T47D (cell line): ENCODE data around the gene SUPT6H.

Source experiments
- DNase-seq, 2 experiments: peaks; one replicate each; pipeline versions ENCODE4 v3.0.0 to v3.0.0-alpha.2; 2011 to 2012; ENCODE audit warnings: low read depth in 1 of 2, low spot score in 1 of 2
- JUND ChIP-seq: IDR thresholded peaks from 2 replicates; pipeline ENCODE4 v1.6.1; 2012; ENCODE audit warnings: low read depth
- in situ Hi-C: cut with HindIII; loops from 2 replicates; pipeline ENCODE4 v1.10.0; 2016; ENCODE audit warnings: low sequenced_read_pairs, low pct_unique_long_range_greater_than_20kb

Gene SUPT6H

DNA sequence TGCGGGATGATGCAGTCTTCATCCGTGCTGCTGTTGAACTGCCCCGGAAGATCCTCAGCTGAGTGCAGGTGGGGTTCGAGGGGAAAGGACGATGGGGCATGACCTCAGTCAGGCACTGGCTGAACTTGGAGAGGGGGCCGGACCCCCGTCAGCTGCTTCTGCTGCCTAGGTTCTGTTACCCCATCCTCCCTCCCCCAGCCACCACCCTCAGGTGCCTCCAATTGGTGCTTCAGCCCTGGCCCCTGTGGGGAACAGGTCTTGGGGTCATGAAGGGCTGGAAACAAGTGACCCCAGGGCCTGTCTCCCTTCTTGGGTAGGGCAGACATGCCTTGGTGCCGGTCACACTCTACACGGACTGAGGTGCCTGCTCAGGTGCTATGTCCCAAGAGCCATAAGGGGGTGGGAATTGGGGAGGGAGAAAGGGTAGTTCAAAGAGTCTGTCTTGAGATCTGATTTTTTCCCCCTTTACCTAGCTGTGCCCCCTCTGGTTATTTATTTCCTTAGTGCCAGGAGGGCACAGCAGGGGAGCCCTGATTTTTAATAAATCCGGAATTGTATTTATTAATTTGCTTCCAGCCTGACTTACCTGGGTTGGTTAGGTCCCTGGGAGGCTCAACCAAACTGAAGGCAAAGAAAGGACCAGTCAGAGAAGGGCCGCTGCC, 87.6 kb downstream of the SUPT6H start:
- in situ Hi-C loops: no loop called here
- DNase-seq: no peak

DNA sequence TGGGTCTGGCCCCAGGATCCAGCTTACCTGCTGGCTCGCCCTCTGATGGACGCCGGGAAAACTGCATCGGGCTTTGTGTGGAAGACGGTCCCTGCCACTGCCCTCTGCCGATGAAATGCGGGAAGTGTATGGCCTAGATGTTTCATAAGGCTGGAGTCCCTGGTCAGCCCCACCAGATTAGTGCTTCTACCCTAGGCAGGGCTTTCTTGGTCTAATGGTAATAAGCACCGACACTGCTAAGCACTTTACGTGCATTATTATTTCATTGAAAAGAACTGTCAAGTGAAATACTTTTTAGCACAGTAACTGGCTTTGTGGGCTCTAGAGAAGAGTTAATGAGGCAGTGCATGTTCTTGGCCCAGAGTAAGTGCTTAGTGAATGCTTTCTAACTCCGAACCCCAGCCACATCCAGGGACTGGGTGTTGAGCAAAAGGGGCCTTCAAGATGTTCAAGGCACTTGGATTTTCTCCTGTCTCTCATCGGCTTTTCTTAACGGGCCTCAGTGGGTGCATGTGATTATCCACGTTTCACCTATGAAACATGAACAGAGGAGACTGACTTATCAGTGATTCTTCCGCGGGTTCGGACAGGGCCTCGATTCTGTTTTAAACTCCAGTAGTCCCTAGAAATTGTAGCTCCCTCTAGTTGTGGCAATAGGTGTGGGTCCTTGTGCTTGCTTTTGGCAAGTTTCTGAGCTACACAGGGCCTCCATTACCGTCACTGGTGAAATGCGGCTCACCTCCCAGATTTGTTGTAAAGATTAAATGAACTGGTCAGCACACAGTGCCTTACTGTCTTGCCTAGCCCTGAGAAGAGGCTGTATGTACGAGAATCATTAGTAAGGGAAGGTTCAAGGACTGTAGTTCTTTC, 88.4 kb downstream of the SUPT6H start:
- in situ Hi-C loops: no loop called here
- peak in 1 of 2 experiments; percentile 97 for DNase-seq

More for the DNA sequence above, 87.6 kb downstream of the SUPT6H start:
- TF ChIP-seq JUND: no peak

DNA sequence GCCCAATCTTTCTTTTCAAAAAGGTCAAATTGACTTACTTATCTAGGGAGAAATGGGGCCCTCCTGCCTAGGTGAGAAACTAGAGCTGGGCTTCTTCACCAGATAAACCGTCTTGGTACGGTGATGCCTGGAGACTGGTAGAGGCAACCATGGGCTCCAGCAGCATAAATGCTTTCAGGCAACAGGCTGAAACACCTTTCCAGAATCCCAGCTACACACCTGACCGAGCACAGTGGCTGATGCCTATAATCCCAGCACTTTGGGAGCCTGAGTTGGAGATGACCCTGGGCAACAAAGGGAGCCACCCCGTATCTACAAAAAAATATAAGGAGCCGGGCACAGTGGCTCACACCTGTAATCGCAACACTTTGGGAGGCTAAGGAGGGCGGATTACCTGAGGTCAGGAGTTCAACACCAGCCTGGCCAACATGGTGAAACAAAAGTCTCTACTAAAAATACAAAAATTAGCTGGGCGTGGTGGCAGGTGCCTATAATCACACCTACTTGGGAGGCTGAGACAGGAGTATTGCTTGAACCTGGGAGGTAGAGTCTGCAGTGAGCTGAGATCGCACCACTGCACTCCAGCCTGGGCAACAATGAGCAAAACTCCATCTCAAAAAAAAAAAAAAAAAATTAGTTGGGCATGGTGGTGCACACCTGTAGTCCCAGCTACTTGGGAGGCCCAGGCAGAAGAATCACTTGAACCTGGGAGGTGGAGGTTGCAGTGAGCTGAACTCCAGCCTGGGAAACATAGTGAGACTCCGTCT, 89.8 kb downstream of the SUPT6H start:
- in situ Hi-C loops: no loop called here
- no peak for DNase-seq
- TF ChIP-seq JUND: no peak

More for the DNA sequence above, 88.4 kb downstream of the SUPT6H start:
- no peak for TF ChIP-seq JUND
